Effector memory CD4-positive, alpha-beta T cell (primary cell): ENCODE measurements around the gene IFNG.
"Not testable (repeated sequence)": the region's sequence is repeated elsewhere in the genome, so short reads cannot be mapped to it uniquely, and the experiment has no call there.

Source experiments
- DNase-seq, 3 donors: peaks; one replicate each; pipeline ENCODE4 v3.0.0-alpha.2; 2020
- H3K27ac ChIP-seq: 2 replicates; pipeline ENCODE4 v1.7.0; 2013; ENCODE audit warnings: mild to moderate bottlenecking, low read length, moderate library complexity; ENCODE audit not compliant: insufficient read depth, poor library complexity, severe bottlenecking
- H3K27me3 ChIP-seq: replicated peaks from 2 replicates; pipeline ENCODE4 v1.7.0; 2013; ENCODE audit warnings: mild to moderate bottlenecking, low read length; ENCODE audit not compliant: insufficient read depth, control insufficient read depth, poor library complexity, severe bottlenecking
- H3K36me3 ChIP-seq: 2 replicates; pipeline ENCODE4 v1.7.0; 2013; ENCODE audit warnings: mild to moderate bottlenecking, low read length, moderate library complexity; ENCODE audit not compliant: control insufficient read depth, insufficient read depth
- H3K4me1 ChIP-seq: 2 replicates; pipeline ENCODE4 v1.7.0; 2013; ENCODE audit warnings: low read length, mild to moderate bottlenecking; ENCODE audit not compliant: control insufficient read depth, insufficient read depth, poor library complexity, severe bottlenecking
- H3K4me3 ChIP-seq: 2 replicates; pipeline ENCODE4 v1.7.0; 2013; ENCODE audit warnings: low read length, low read depth, mild to moderate bottlenecking; ENCODE audit not compliant: insufficient read depth, poor library complexity, severe bottlenecking
- H3K9me3 ChIP-seq: 2 replicates; pipeline ENCODE4 v1.7.0; 2013; ENCODE audit warnings: mild to moderate bottlenecking, low read length, moderate library complexity; ENCODE audit not compliant: control insufficient read depth

The IFNG gene

GRCh38 chr12:68185598-68185997 lies 26.1 kb upstream of the IFNG start:
- DNase-seq: no peak
- no peaks in the 10 kb centered on the region for H3K27me3 ChIP-seq
- H3K9me3 ChIP-seq: no peaks in the 10 kb centered on the region
- H3K4me1 ChIP-seq: peaks cover 9% of the 10 kb centered on the region
- H3K27ac ChIP-seq: no peak overlapping the region
- no peaks in the 10 kb centered on the region for H3K36me3 ChIP-seq
- no peak overlapping the region for H3K4me3 ChIP-seq

- peaks cover 32% of the 10 kb centered on the region for H3K4me1 ChIP-seq
Observed at GRCh38 chr12:68180792-68181744, 21.5 kb upstream of the IFNG start.

GRCh38 chr12:68178774-68179439 lies 19.4 kb upstream of the IFNG start:
- DNase-seq: no peak
- H3K36me3 ChIP-seq: no peaks in the 10 kb centered on the region
- H3K9me3 ChIP-seq: no peaks in the 10 kb centered on the region
- H3K4me3 ChIP-seq: no peak overlapping the region
- peaks cover 36% of the 10 kb centered on the region for H3K4me1 ChIP-seq
- no peaks in the 10 kb centered on the region for H3K27me3 ChIP-seq
- H3K27ac ChIP-seq: peak overlapping the region; percentile 24

More at GRCh38 chr12:68180792-68181744, 21.5 kb upstream of the IFNG start:
- H3K36me3 ChIP-seq: no peaks in the 10 kb centered on the region
- no peak overlapping the region for H3K4me3 ChIP-seq
- peak overlapping the region; percentile 43 for H3K27ac ChIP-seq
- no peaks in the 10 kb centered on the region for H3K9me3 ChIP-seq
- no peaks in the 10 kb centered on the region for H3K27me3 ChIP-seq
- no peak for DNase-seq

- Histone ChIP-seq H3K9me3 (no peaks in the 10 kb centered on the region), H3K27ac (no peak overlapping the region), H3K36me3 (no peaks in the 10 kb centered on the region), H3K4me1 (peaks cover 36% of the 10 kb centered on the region), H3K27me3 (no peaks in the 10 kb centered on the region), H3K4me3 (no peak overlapping the region)
- no peak for DNase-seq
Observed at GRCh38 chr12:68178184-68178583, 18.6 kb upstream of the IFNG start.

GRCh38 chr12:68177562-68177961 lies 18.0 kb upstream of the IFNG start:
- Histone ChIP-seq H3K36me3 (no peaks in the 10 kb centered on the region), H3K27me3 (no peaks in the 10 kb centered on the region), H3K9me3 (no peaks in the 10 kb centered on the region), H3K4me3 (no peak overlapping the region), H3K4me1 (peaks cover 36% of the 10 kb centered on the region), H3K27ac (peak overlapping the region; percentile 37)
- DNase-seq: no peak

GRCh38 chr12:68176257-68176656 lies 16.7 kb upstream of the IFNG start:
- Histone ChIP-seq H3K9me3 (no peaks in the 10 kb centered on the region), H3K4me3 (no peak overlapping the region), H3K27me3 (no peaks in the 10 kb centered on the region), H3K27ac (peak overlapping the region; percentile 70), H3K4me1 (peaks cover 30% of the 10 kb centered on the region), H3K36me3 (no peaks in the 10 kb centered on the region)
- DNase-seq: no peak

- DNase-seq: peak; percentile 49 to 57 (median 55)
- Histone ChIP-seq H3K4me1 (peaks cover 27% of the 10 kb centered on the region), H3K27ac (peak overlapping the region; percentile 70), H3K4me3 (peak overlapping the region; percentile 20), H3K36me3 (no peaks in the 10 kb centered on the region), H3K9me3 (no peaks in the 10 kb centered on the region), H3K27me3 (no peaks in the 10 kb centered on the region)
Observed at GRCh38 chr12:68175557-68176061, 16.1 kb upstream of the IFNG start.

- Histone ChIP-seq H3K4me1 (peaks cover 27% of the 10 kb centered on the region), H3K27ac (peak overlapping the region; percentile 70)
- not testable (repeated sequence) for H3K9me3 ChIP-seq, H3K4me3 ChIP-seq, H3K36me3 ChIP-seq, DNase-seq, H3K27me3 ChIP-seq
Observed at GRCh38 chr12:68174761-68175160, 15.2 kb upstream of the IFNG start.

- H3K27ac ChIP-seq: no peak overlapping the region
Observed at GRCh38 chr12:68173792-68174191, 14.3 kb upstream of the IFNG start.

GRCh38 chr12:68170726-68171125 lies 11.2 kb upstream of the IFNG start:
- Histone ChIP-seq H3K27ac (no peak overlapping the region), H3K27me3 (no peaks in the 10 kb centered on the region), H3K4me3 (no peak overlapping the region), H3K4me1 (peaks cover under 1% of the 10 kb centered on the region), H3K9me3 (no peaks in the 10 kb centered on the region), H3K36me3 (no peaks in the 10 kb centered on the region)
- no peak for DNase-seq

More at GRCh38 chr12:68173792-68174191, 14.3 kb upstream of the IFNG start:
- no peaks in the 10 kb centered on the region for H3K9me3 ChIP-seq
- H3K4me1 ChIP-seq: peaks cover 27% of the 10 kb centered on the region
- no peaks in the 10 kb centered on the region for H3K27me3 ChIP-seq
- no peaks in the 10 kb centered on the region for H3K36me3 ChIP-seq
- no peak for DNase-seq
- H3K4me3 ChIP-seq: no peak overlapping the region
